ENCODE data around the gene CYP4X1.

DNA sequence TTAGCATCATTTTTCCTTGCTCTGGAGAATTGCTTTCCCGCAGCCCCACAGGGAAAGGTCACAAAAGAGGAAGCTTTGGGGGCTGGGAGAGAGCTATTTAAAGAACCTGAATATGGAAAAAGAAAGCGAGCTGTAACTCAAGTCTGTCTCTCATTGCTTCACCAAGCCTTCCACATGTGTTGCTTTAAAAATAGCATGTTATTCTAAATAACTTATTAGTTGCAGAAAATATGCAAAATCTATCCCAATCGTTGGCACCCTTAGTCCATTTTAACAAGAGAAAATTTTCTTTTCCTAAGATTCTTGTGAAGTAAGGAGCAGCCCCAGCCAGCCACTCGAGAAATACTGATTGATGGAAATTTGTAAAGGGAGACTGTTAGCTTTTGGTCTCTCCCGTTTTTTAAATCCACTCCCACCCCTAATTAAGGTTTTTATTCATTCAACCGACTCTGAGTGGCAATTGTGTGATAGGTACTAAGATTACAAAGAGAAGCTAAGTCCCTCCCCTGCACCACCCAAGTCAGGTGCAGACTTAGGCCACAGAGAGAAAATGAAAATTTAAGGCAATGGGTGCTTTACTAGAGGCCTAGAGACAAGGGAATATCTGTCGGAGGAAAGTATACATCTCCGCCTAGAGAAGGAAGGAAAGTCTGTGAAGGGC is 802 bp downstream of the CYP4X1 start:
- TF ChIP-seq, protein P1, sequence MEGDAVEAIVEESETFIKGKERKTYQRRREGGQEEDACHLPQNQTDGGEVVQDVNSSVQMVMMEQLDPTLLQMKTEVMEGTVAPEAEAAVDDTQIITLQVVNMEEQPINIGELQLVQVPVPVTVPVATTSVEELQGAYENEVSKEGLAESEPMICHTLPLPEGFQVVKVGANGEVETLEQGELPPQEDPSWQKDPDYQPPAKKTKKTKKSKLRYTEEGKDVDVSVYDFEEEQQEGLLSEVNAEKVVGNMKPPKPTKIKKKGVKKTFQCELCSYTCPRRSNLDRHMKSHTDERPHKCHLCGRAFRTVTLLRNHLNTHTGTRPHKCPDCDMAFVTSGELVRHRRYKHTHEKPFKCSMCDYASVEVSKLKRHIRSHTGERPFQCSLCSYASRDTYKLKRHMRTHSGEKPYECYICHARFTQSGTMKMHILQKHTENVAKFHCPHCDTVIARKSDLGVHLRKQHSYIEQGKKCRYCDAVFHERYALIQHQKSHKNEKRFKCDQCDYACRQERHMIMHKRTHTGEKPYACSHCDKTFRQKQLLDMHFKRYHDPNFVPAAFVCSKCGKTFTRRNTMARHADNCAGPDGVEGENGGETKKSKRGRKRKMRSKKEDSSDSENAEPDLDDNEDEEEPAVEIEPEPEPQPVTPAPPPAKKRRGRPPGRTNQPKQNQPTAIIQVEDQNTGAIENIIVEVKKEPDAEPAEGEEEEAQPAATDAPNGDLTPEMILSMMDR (conservative IDR thresholded peaks at IDR 0.05; ENCODE audit: low read depth in 2 of 2), result no peak
- no peak for TF ChIP-seq EZH2 (IDR thresholded peaks at IDR 0.05; ENCODE audit: low read depth, unreplicated experiment)
